Activated CD4-positive, alpha-beta T cell treated with anti-CD3 and anti-CD28 coated beads, Interleukin-2, amount 50 U/mL, for 24 hours (primary cell): ENCODE results near the gene SLC2A6.

ENCODE experiments used
- DNase-seq, 2 donors: peaks; one replicate each; pipeline ENCODE4 v3.0.0-alpha.2; 2020; ENCODE audit warnings: low read depth in 1 of 2, low spot score in 1 of 2

Gene SLC2A6

DNA sequence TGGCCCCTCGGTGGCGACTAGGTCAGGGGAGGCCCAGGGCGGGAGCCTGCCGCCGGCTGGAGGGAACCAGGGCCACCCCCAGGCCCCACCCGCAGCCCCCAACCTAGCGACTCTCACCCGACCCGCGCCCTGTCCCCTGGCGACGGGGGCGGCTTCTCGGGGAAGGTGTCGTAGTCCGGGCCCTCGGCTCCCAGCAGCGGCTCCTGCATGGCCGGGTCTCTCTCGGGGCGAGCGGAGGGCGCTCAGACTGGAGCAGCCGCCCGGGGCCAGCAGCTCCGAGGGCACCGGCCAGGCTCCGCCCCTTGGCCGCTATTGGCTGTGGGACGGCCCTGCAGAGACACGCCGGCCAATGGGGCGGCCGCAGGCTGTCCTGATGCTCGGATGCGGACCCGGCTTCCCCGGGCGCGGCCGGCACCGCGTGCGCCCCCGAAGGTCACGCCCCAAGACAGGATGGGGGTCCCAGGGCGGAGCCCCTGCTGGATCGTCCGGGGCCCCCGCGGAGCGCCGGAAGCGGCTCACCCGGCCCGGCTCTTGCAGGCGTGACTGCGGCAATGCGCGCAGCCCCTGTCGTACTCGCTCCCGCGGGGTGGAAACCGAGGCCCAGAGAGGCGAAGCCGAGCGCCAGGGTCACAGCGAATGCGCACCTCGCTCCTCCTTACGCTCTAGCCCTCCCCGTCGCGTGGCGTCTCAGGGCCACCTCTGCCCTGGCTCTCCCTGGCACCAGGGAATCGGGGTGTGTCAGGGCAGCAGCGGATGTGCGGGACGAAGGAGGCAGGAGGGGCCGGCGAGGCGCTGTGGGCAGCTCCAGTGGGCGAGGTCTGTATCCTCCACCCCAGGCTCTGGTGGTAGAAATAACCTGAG is at the start of gene SLC2A6:
TSS of gene SLC2A6 (minus strand) at position 249 of the 861 bp plus-strand sequence. CDS start at position 209, 40 bp downstream.
- peak; percentile 59 to 71 for DNase-seq

DNA sequence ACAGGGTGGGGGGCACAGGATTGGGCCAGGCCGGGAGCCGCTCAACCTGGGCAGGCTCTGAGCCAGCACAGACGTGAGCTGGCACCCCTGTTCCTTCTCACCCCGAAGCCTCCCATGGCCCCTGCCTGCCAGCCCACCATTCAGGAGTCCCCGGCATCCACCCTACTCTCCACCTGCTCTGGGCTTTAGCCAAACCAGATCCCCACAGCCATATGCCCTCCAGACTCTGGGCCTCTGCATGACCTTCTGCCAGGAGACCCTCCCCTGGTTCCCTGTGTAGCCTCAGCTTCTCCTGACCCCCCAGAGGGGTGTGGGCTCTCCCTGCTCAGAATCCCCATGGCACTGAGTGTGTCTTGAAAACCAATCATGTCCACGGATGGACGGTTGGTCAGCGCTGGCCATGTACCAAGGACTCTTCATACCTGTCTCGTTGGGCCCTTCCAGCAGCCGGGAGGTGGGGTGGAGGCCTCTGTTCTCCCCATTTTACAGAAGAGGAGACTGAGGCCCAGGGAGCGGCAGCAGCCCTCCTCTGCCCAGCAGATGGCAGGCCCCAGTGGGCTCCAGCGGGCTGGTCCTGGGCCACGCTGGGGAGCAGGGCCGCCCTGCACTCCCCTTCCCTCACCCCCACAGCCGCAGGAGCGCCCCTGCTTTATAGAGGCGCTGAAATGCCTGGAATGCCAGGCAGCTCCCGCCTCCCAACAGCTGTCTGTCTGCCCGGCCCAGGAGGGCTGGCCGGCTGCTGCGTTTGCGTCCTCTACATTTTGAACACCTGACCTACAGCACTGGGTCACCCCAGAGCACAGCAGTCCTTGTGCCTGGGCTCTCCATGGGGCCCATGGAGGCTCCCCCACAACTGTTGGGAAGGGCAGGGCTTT is 49.3 kb upstream of the SLC2A6 start:
- DNase-seq, result no peak

DNA sequence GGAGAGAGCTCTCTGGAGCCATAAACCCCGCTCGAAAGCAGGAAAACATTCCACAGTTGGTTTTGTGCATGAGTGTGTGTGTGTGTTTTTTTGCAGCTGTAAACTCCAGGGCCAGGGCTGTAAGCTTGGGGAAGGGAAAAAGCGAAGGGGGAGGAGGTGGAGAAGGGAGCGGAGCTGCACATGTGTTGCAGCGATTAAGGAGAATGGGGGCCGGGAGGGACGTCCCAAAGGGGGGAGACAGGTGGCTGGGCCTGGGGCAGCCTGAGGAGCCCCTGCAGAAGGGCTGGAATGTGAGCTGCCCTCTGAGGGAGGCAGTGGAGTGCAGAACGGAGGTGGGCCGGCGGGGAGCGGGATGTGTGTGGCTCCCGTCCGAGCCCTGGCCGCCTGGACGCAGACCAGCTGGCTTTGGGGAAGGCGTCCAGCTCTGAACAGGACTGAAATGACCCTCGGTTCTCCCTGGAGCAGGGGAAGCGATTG is 48.6 kb upstream of the SLC2A6 start:
- DNase-seq, result no peak

DNA sequence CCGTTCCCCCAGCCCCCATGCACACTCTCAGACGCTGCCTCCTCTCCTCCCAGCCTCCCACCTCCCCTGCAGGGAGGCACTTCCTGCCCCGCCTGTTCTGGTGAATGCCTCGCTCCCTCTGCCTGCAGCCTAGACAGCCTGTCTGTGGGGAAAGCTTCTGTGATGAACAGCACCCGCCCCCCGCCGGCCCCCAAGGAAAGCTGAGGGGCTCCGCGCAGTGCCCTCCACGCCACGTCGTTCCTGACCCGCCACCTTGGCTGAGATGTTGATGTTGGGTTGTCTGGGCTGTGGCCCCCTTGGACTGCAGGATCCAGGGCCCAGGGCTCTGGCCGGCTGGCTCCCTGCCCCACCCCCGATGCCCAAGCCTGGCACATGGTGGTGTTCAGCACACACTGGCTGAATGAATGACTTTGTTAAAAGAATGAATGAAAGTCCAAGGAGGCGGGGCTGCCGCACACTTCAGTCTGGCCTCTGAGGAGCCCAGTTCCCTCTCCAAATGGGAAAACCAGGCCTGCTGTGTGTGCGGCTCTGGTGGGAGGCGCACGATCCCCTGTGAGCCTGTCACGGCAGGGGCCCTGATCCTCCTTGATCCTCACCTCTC is 47.9 kb upstream of the SLC2A6 start:
- no peak for DNase-seq

GRCh38 chr9:133525677-133526076 is 46.8 kb upstream of the SLC2A6 start:
- DNase-seq, result no peak

GRCh38 chr9:133524679-133525228 is 45.9 kb upstream of the SLC2A6 start, which contains the start of gene MYMK:
Gene MYMK, minus strand, starts transcription at chr9:133524959. Its CDS starts 115 bp downstream, at chr9:133524844.
- DNase-seq, result no peak

DNA sequence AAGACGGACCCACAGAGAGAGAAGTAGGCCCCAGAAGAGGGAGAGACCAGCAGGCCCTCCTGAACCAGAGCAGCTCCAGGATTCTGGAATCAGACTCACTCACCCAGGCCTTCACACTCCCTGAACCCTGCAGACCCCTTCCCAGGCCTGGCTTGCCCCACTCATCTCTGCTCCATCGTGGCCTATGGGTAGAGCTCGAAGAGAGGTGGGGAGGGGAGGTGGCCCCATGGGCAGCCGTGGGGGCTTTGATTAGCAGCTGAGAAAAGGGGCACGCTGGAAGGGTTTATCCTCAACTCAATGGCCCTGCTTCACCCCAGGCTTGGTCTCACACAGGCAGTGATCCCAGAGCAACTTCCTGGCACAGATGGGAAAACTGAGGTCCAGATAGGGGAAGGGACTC is 45.2 kb upstream of the SLC2A6 start:
- DNase-seq, result no peak

DNA sequence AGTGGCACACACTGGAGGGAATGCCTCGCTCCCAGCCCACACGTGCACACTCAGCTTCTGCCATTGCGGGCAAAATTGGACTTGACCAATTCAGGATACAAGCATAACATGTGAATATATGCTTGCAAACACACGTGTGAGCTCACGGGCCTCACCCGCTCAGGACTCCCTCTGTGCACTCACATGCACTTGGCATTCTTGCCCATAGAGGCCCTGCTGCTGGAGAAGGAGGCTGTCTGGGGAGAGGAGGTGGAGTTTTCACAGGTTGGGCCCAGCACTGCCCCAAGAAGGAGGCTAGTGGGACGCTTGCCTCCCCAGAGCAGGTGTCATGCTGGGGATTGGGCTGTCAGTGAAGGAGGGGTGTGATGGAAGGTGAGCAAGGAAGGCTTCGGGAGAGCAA is 44.2 kb upstream of the SLC2A6 start:
- DNase-seq, result no peak

DNA sequence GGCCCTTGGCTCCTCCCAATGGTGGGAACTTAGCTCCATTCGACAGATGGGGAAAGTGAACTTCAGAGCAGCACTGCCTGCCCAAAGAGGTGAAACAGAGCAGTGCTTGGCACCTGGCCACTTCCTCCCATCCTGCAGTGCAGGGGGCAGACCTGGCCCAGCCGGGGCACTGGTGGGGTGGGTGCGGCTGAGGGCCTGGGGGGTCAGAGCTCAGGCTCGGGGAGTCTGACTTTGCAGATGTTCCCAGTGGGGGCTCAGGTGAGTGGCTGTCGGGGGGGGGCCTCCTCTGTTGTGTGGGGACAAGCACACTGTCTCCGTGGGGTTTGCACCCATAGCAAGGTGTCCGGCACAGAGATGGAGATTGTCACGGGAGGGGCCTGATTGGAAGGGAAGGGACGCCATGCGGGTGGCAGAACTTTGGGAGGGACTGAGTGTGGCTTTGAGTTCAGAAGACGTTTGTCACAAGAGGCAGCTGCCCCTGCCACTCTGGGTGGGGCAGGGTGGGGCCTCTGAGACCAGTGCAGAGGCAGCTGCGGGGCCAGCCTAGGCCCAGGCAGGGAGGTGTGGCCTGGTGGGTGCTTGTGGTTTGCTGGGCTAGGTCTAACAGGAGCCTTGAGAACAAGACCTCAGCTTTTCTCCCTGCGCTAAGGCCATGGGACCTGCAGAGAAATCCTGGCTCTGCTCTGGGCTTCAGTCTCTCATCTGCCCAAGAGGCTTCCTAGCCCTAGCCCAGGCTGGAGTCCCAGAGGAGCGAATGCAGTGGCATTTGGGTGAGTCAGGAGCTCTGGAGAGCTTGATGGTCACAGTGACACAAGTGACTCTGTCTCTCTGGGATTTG is 43.4 kb upstream of the SLC2A6 start:
- no peak for DNase-seq

DNA sequence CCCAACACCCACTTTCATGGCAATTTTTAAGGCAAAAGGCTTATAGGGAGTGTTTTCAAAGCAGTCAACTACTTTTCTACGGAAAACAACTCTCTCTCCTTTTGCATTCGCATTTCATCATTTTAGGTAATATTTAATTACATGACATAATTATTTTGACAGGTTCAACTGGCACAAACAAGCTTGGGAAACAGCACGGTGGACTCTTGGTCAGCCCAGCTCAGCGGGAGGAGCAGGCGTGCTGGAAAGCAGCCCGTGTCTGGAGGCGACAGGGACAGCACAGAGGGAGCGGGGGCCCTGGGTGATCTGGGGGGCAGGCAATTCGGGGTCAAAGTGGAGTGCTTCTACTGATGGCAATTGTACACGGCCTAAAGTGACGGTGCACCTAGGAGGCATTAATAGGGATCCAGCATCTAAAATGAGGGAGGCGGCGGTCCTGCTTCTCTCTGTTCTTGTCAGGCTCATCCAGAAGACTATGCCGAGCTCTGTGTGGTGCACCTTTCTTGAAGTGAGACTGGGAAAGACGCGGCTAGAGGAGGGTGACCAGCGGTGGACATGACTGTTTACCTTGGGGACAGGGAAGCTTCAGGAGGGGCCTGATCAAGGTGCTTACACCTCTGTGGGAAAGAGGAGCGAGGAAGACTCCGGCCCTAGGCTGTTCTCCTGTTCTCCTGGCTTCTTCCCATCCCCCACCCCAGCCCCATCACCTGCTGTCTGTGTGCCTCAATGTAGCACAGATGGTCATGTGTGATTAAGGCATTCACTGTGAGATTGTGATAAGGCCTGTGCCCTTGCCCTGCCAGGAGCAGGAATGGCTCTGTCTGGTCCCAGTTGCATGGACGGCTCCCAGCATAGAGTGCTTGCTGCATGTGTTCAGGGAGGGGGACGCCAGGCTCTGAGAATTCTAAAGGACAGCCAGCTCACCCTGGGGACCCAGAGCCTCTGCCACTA is 42.5 kb upstream of the SLC2A6 start:
- no peak for DNase-seq

DNA sequence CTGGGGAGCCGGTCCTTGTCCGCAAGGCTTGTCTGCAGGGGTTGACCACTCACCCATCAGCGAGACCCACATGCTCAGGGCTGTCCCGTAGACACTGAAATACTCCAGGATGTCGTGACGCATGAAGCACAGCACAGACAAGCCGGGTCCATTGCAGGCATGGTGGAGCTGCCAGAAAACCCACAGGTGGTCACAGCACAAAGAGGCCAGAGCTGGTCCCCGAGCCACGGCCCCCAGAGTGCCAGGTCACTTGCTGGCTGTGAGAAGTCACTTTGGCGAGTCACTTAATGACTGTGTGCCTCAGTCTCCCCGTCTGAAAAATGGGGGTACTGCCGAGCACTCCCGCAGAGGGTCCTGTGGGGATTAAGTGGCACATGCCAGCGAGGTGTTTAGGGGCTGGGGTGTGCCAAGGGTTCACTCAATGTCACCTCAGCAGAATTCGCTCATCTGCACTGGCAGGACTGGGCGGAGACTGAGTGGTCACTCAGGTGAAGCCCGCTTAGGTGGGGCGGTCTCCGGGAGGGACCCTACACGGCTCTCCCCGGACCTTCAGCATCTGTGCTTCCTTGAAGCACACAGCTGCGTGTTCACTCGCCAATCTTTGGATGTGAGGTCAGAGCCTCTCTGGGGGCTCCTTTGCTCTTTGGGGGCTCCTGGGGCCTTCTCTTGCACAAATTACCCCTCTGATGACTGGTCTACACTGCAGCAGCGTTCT is 41.4 kb upstream of the SLC2A6 start:
- no peak for DNase-seq

DNA sequence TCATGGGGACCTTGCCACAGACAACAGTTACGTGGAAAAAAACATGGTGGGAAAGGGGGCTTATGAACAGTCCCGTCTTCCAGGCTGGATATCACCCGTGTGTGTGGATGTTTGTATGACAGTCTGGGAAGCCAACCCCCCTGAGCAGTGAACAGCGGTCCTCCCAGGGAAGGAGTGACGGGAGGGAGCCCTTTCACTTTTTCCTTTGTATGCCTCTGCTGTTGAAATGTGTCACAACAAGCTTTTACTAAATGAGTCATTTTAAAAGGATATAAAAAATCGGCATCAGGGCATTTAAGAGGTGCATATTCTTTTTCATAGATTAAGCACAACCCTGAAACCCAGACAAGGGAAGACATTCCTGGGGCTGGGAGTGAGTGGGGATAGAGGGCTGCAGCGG is 40.8 kb upstream of the SLC2A6 start:
- no peak for DNase-seq

GRCh38 chr9:133518706-133519449 is 40.0 kb upstream of the SLC2A6 start:
- DNase-seq, result no peak

DNA sequence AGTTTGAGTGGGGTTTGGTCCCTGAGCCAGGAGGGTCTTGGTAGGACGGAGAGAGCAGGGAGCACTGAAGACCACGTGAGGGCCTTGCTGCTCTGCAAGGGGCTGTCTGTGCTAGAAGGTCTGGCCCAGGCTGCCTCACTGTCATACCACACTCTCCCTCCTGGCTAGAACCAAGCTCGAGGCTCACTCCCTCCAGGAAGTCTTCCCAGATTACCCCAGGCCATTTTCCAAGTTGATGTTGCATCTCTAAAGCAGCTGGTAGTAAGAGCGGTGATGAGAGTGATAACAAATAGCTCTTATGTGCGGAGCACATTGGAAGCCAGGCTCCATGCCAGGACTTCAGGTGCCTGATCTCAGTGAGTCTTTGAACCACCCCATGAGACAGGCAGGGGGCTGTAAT is 39.3 kb upstream of the SLC2A6 start:
- no peak for DNase-seq

DNA sequence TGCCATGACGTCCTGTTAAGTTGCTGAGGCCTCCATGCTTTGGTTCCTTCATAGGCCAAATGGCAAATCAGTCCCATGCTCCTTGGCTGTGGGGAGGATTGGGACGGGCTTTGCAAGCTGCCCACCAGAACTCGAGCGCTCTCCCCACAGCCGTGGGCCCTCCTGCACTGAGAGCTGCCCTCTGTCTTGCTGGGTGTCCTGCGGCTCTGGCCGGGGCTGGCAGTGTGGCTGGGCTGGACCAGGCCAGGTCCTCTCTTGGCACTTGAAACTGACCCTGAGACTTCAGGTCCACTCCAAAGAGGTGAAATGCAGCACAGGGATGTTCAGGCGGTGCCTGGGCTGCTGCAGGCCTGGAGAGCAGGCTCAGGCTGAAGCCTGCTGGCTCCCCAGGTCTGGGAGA is 38.8 kb upstream of the SLC2A6 start:
- no peak for DNase-seq

GRCh38 chr9:133516961-133517350 is 38.1 kb upstream of the SLC2A6 start:
- no peak for DNase-seq

DNA sequence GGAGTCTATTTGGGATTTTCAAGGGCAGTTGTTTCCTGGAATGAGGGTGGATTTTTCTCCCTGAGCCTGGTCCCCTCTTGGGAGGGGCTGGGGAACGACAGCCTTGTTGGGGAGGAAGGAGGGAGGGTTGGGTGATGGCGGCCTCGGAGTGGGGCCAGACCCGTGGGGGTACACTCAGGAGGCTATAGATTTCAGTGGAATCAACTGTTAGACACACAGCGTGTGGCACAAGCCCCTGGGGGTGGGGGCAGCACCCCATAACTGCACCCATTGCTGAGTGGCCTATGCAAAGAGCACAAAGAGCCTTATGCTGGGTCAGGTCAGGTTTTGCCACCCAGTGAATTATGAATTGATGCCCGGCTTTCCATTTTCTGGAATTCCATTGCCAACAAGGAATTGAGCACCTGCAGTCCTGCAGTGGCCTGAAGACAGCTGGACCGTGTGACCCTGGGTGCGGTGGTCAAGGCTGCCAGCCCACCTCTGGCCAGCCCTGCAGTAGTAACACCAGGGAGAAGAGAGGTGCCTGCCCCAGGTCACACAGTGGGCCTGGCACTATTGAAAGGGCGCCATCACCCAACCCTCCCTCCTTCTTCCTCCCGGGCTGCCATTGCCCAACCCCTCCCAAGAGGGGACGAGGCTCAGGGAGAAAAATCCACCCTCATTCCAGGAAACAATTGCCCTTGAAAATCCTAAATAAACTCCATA is 37.5 kb upstream of the SLC2A6 start:
- no peak for DNase-seq
